Stimulated activated CD8-positive, alpha-beta memory T cell treated with anti-CD3 and anti-CD28 coated beads, Interleukin-15, amount 100 ng/mL, for 48 hours (primary cell): ENCODE measurements around the gene ADCY1.

ENCODE experiments used
- DNase-seq, 2 donors: peaks; one replicate each; pipeline ENCODE4 v3.0.0-alpha.2; 2020; ENCODE audit warnings: low read depth in 2 of 2

The ADCY1 gene

GRCh38 chr7:45692031-45692430, 117.9 kb downstream of the ADCY1 start:
- DNase-seq: no peak

- no peak for DNase-seq
Measured at GRCh38 chr7:45695249-45695995, 121.3 kb downstream of the ADCY1 start.

GRCh38 chr7:45696476-45696875, 122.3 kb downstream of the ADCY1 start:
- DNase-seq: no peak

GRCh38 chr7:45697576-45698136, 123.5 kb downstream of the ADCY1 start:
- DNase-seq: no peak

GRCh38 chr7:45698303-45699014, 124.3 kb downstream of the ADCY1 start:
- DNase-seq: no peak

GRCh38 chr7:45699015-45699309, 124.8 kb downstream of the ADCY1 start:
- DNase-seq: no peak

- no peak for DNase-seq
Measured at GRCh38 chr7:45699726-45700390, 125.7 kb downstream of the ADCY1 start.

GRCh38 chr7:45700556-45700955, 126.4 kb downstream of the ADCY1 start:
- DNase-seq: no peak

- DNase-seq: no peak
Measured at GRCh38 chr7:45701701-45702510, 127.7 kb downstream of the ADCY1 start.

GRCh38 chr7:45702751-45703150, 128.6 kb downstream of the ADCY1 start:
- DNase-seq: no peak

- no peak for DNase-seq
Measured at GRCh38 chr7:45703373-45703821, 129.2 kb downstream of the ADCY1 start.

GRCh38 chr7:45703911-45704682, 129.9 kb downstream of the ADCY1 start:
- DNase-seq: no peak

- no peak for DNase-seq
Measured at GRCh38 chr7:45704683-45705016, 130.5 kb downstream of the ADCY1 start.

GRCh38 chr7:45708046-45708950, 134.1 kb downstream of the ADCY1 start:
- DNase-seq: no peak

GRCh38 chr7:45709168-45710042, 135.2 kb downstream of the ADCY1 start:
- DNase-seq: no peak

GRCh38 chr7:45710271-45711160, 136.3 kb downstream of the ADCY1 start:
- no peak for DNase-seq

- DNase-seq: no peak
Measured at GRCh38 chr7:45711161-45711490, 137.0 kb downstream of the ADCY1 start.

GRCh38 chr7:45712057-45712689, 138.0 kb downstream of the ADCY1 start:
- DNase-seq: no peak
